Measurements from ENCODE around the gene LETM1. TPM values are rescaled to one million over a fixed set of nuclear protein-coding genes. Genes with fewer than 3 reads are reported as not detected.

Gene LETM1
- total RNA-seq, 1 donor from 2014 or later = 37.9 TPM

DNA sequence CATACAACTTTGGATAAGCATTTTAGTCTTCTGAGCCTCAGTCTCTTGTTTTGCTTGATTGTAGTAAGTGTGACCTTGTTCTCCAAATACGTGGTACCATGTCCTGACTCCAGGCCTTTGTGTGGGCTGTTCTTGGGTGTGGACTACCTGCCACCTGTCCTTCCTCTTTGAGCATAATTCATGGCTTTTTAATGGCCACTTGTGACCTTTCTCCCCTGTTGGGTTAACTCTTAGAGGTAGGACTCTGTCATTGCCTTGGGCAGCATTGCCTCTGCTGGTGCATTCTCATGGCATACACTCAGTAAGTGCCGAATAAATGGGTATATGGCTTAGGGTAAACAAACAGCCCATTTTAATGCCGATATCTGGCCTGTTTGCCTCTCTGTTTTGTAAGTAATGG lies 18.2 kb upstream of the LETM1 start:
- DNase-seq (ENCODE audit: low spot score) (no peak), ATAC-seq (no peak)
- intact Hi-C loops (cut with DNase I) = no loop called here

DNA sequence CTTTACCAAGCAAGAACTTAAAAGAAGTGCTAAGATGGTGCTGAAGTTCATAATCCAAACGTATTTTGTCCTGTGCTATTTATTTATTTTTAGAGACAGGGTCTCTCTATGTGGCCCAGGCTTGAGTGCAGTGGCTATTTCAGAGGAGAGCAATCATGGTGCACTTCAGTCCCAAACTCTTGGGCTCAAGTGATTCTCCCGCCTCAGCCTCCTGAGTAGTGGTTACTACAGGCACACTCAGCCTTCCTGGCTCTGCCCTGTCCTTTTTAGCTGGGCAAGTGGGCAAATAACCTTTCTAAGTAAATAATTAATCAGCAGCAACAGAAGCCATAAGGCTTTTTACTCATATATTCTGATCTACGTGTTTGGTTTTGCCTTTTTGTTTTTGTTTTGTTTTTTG lies 17.8 kb upstream of the LETM1 start:
- intact Hi-C loops (cut with DNase I) = no loop called here
- no peak for ATAC-seq
- DNase-seq (ENCODE audit: low spot score) = no peak

DNA sequence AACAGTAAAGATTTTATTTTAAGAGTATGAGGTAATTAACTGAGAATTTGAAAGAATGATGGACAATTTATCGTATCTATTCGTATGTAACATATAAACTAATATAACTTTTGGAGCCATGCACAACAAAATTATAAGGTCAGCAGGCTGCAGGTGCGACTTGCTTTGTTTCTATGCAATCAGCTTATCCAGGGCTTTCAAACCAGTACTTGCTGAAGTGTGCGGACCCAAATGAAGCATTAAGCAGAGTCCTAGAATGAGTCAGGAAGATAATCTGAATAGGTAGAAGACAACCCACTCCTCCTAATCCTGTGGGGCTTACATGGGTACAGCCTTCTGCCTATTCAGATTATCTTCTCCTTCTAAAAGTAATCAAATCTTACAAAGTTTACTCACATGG lies 17.3 kb upstream of the LETM1 start:
- no peak for DNase-seq (ENCODE audit: low spot score)
- no peak for ATAC-seq
- intact Hi-C loops (cut with DNase I) = no loop called here

- DNase-seq (ENCODE audit: low spot score) (no peak), ATAC-seq (no peak)
- intact Hi-C loops (cut with DNase I) = no loop called here
These were observed 16.9 kb upstream of the LETM1 start for GRCh38 chr4:1872870-1873269.

DNA sequence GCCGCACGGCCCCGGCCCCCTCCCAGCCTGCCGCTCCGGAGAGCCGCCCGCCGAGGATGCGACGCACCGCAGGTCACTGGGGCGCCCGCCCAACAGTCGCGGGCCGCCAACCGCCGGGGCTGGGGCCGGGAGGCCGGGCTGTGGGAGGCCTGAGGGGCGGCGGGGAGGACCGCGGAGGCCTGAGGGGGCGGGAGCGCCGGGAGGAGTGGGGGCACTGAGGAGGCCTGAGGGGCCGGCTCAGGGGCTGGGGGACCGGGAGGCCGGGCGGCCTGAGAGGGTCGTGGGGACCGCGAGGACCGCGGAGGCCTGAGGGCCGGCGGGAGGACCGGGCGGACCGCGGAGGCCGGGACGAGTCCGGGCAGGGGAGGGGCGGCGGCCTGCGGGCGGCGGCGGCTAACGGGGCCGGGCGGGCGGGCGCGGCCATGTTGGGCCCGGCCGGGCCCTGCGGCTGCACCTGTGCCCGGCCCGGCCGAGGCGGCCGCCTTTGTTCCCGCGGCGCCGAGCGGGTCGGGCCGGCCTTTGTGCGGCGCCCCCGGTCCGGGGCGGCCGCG lies 15.6 kb upstream of the LETM1 start:
- ATAC-seq = no peak
- intact Hi-C loops (cut with DNase I) = no loop called here
- DNase-seq (ENCODE audit: low spot score) = peak; percentile 69

DNA sequence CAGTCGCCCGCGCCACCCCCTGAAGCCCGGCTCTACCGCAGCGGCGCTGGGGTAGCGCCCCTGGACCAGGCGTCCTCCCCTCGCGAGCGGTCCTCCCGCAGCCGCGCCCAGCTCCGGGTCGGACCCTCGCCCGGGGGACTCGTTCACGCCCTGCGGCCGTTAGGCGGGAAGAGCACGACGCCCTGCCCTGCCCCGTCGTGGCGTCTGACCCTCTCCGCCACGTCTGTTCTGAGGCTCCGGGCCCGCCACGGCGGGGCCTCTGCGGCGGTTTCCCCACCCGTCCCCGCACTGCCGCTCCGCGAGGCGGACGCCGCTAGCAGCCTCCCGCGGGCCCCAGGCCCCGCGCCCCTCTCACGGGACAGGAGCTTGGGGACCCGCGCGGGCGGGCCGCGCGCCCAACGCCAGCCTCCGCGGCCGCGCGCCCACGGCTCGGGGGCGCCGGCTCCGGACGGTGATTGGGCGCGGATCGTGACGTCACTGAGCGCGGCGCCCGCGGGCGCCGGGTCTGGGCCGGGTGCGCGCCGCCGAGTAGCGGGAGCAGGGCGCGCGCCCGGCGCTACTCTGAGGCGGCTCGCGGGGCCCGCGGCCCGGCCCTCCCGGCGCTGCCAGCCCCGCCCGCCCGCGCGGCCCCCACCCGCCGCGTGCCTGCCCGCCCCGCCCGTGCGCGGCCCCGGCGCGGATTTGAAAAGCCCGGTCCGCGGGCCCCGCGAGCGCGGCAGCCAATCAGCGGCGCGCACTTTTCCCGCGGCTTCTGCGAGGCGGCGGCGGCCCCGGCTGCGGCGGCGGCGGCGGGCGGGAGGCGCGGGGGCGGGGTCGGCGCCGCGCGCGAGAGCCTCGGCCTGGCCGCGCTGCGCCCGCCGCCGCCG lies 14.9 kb upstream of the LETM1 start, which contains the start of gene NSD2:
Gene NSD2 (plus strand): TSS at position 816 of the 866 bp plus-strand sequence. CDS start 29,262 bp downstream, outside the sequence.
- intact Hi-C loops (cut with DNase I) = no loop called here
- peak; percentile 92 for ATAC-seq
- peak; percentile 93 for DNase-seq (ENCODE audit: low spot score)

DNA sequence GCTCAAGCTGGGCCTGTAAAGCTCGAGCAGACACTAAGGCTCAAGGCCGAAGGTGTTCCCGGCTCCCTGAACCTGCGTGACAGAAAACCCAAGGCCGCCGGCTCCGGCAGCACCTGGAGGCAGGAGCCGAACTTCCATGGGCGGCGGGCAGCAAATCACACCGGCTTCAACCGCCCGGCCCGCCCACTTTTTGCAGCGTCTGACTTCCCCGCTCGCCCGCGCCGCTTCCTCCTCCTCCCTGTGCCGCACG lies 14.3 kb upstream of the LETM1 start:
- intact Hi-C loops (cut with DNase I) = no loop called here
- DNase-seq (ENCODE audit: low spot score) (peak; percentile 90), ATAC-seq (peak; percentile 82)

DNA sequence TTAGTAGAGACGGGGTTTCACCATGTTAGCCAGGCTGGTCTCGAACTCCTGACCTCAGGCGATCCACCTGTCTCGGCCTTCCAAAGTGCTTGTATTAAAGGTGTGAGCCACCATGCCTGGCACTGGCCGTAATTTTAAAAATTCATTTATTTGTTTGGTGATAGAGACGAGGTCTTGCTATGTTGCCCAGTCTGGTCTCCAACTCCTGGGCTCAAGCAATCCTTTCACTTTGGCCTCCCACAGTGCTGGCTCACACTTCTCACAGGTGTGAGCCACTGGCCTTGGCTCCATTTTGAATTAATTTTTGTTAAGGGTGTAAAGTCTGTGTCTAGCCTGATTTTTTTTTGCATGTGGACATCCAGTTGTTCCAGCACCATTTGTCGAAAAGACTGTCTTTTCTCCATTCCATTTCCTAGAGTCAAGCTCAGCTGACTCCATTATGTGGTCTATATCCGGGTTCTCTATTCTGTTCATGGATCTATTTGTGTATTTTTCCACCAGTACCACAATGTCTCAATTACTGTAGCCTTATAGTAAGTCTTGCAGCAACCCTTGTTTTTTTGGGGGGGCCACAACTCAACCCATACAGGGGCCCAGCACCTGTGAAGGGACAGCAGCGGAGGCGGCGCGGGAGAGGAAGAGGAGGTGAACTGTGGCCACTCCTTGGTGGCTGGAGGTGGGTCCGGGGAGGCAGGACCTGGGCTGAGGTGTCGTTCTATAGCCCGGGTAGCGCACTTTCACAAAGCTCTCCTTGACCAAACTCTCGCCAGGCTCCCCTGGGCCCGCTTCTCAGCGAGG lies 13.8 kb upstream of the LETM1 start:
- no peak for ATAC-seq
- peak; percentile 65 for DNase-seq (ENCODE audit: low spot score)
- intact Hi-C loops (cut with DNase I) = no loop called here

- intact Hi-C loops (cut with DNase I) = no loop called here
- ATAC-seq = no peak
These were observed 13.0 kb upstream of the LETM1 start for GRCh38 chr4:1868912-1869311.

DNA sequence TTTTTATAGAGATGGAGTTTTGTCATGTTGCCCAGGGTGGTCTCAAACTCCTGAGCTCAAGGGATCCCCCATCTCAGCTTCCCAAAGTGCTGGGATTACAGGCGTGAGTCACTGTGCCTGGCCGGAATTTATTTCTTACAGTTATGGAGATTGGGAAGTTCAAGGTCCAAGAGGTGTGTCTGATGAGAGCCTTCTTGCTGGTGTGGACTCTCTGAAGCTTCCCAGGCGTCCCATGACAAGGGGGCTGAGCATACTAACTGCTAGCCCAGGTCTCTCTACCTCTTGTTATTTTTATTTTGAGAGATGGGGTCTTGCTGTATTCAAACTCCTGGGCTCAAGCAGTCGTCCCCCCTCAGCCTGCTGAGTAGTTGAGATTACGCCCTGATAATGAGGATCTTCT lies 12.3 kb upstream of the LETM1 start:
- DNase-seq (ENCODE audit: low spot score) (no peak), ATAC-seq (no peak)
- intact Hi-C loops (cut with DNase I) = no loop called here

More at GRCh38 chr4:1868912-1869311, 13.0 kb upstream of the LETM1 start:
- DNase-seq (ENCODE audit: low spot score) = no peak

DNA sequence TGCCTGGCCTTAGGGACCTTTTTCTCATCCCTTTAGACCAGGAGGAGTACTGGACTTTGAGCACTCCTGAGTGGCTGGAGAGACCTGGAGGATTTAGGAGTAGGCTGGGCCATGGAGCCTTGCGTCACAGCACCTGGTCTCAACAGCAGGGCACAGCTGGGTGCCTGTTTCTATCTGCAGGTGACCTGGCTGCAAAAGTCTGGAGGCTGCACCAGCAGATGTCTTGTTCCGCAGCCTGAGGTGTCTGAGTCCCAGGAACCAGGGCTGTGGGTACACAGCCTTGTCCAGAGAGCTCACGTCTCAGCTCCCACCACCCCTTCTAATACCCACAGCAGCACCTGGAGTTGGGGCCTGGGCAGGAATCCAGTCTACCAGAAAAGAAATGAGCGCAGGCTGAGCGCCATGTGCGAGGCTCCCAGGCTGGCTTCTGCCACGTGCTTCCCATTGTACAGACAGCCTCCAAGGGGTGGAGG lies 10.3 kb upstream of the LETM1 start:
- no peak for DNase-seq (ENCODE audit: low spot score)
- intact Hi-C loops (cut with DNase I) = no loop called here
- no peak for ATAC-seq

GRCh38 chr4:1864076-1865008 lies 8.4 kb upstream of the LETM1 start:
- intact Hi-C loops (cut with DNase I) = no loop called here
- ATAC-seq (no peak), DNase-seq (ENCODE audit: low spot score) (no peak)

DNA sequence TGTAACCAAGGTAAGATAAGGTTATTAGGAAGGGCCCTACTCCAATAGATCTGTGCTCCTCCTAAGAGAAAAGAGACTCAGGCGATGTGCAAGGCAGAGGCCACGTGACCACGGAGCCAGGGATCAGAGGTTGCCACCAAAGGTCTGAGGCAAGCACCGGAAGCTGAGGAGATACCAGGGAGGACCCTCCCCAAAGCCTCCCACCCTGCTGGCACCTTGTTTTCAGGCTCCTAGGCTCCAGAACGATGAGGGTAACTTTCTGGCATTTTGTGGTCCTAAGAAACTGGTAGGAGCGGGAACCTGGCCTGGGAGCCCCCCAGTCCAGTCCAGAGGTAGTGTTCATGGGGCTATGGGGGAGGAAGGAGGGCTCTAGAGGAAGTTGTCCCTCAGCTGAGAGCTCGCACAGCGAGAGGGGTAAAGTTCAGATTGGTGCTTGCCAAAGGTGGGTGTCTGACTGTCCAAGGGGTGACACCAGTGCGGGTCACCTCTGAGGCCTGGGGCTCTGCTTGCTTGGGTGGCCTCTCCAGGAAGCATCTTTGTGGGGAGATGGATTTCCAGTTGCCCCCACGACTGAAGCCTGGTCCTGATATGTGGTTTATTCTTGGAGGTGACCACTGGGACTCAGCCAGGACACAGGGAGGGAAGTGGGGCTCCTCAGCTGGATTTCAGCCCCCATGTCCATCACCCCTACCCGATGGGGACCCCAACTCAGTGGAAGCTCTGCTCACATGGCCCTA lies 7.5 kb upstream of the LETM1 start:
- intact Hi-C loops (cut with DNase I) = no loop called here
- no peak for DNase-seq (ENCODE audit: low spot score)
- no peak for ATAC-seq

DNA sequence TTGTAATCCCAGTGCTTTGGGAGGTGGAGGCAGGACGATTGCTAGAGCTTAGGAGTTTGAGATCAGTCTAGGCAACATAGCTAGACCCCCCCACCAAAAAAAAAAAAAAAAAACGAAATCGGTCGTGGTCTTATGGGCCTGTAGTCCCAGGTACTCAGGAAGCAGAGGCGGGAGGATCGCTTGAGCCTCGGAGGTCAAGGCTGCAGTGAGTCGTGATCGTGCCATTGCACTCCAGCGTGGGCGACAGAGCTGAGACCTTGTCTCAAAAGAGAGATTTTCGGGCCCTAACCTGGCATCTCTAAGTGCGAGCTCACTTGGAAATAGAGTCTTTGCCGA lies 7.0 kb upstream of the LETM1 start:
- DNase-seq (ENCODE audit: low spot score) (no peak), ATAC-seq (no peak)
- intact Hi-C loops (cut with DNase I) = no loop called here

DNA sequence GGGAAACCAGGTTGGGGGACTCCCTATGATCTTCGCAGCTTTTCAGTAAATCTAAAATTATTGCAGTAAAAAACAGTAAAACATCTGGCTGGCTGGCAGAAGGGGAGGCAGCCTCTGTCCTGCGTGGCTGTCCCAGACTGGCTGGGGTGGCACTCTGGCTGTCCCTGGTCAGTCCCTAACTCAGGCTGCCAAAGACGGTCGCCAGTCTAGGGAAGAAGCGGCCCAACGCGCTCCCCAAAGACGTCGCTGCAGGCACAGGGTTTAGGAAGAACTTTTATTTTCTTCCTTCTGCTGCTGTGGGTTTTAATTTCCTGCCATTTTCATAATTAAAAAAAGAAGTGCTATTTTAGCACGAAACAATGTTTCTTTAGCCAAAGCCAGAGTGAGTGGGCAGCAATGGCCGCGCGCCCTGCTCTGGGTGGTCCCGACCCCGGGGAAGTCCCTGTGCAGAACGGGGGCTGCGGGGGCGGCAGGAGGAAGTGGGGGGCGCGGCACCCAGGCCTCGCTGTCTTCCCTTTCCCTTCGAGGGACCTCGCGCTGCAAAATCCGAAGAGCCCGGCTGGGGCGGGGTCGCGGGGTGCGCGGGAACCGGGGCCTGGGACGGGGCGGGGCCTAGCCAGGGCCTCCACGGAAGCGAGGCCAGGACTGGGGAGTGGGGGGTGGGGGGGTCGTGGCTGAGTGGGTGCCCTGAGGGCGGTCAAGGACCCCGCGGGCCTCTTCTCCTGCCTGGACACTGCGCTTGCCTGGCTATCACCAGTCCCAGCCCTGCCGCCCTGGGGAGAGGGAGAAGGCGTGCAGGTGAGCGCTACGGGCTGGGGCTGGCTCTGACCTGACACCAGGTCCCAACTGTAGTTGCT lies 6.3 kb upstream of the LETM1 start:
- intact Hi-C loops (cut with DNase I) = no loop called here
- DNase-seq (ENCODE audit: low spot score) = no peak
- peak; percentile 10 for ATAC-seq

DNA sequence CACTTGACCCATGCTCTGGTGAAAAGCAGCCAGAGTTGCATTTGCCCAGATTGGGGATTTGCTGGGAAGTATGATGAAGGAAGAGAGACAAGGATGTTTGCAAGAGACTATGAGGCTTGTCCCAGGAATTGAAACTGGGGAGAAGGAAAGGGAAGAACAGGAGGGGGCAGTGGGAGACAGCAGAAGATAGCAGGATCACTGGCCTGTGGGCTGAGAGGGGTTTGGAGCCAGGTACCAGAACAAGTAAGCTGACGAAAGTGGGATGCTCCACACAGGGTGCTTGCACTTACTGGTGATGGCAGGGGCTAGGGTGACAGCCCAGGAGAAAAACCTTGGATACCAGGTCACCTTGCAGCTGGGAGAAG lies 3.4 kb upstream of the LETM1 start:
- DNase-seq (ENCODE audit: low spot score) = no peak
- no peak for ATAC-seq
- intact Hi-C loops (cut with DNase I) = no loop called here

- DNase-seq (ENCODE audit: low spot score) (no peak), ATAC-seq (no peak)
- intact Hi-C loops (cut with DNase I) = no loop called here
These were observed 2.0 kb upstream of the LETM1 start for GRCh38 chr4:1857931-1858330.
